Measurements from ENCODE around the gene BTBD9.

GRCh38 chr6:38634518-38634917 is 5.2 kb downstream of the BTBD9 start:
- TF ChIP-seq SP1 (IDR thresholded peaks at IDR 0.05) (no peak), SP1 (CRISPR knock-in tag; IDR thresholded peaks at IDR 0.05) (no peak), THAP11 (CRISPR knock-in tag; IDR thresholded peaks at IDR 0.05) (no peak), STAT5B (CRISPR knock-in tag; IDR thresholded peaks at IDR 0.05) (no peak), JUND (CRISPR knock-in tag; IDR thresholded peaks at IDR 0.05) (no peak), ZBTB4 (CRISPR knock-in tag; IDR thresholded peaks at IDR 0.05; ENCODE audit: borderline replicate concordance) (no peak), SETDB1 (CRISPR knock-in tag; IDR thresholded peaks at IDR 0.05; ENCODE audit: borderline replicate concordance) (no peak), KLF6 (CRISPR knock-in tag; IDR thresholded peaks at IDR 0.05) (no peak), MXD4 (CRISPR knock-in tag; IDR thresholded peaks at IDR 0.05) (no peak), HOXA3 (CRISPR knock-in tag; IDR thresholded peaks at IDR 0.05) (no peak), CTCF (CRISPR knock-in tag; IDR thresholded peaks at IDR 0.05) (no peak), REST (IDR thresholded peaks at IDR 0.05; ENCODE audit: borderline replicate concordance in 1 of 2, low read depth in 1 of 2, low read length in 2 of 2) (no peak)
- TF ChIP-seq, protein P1, sequence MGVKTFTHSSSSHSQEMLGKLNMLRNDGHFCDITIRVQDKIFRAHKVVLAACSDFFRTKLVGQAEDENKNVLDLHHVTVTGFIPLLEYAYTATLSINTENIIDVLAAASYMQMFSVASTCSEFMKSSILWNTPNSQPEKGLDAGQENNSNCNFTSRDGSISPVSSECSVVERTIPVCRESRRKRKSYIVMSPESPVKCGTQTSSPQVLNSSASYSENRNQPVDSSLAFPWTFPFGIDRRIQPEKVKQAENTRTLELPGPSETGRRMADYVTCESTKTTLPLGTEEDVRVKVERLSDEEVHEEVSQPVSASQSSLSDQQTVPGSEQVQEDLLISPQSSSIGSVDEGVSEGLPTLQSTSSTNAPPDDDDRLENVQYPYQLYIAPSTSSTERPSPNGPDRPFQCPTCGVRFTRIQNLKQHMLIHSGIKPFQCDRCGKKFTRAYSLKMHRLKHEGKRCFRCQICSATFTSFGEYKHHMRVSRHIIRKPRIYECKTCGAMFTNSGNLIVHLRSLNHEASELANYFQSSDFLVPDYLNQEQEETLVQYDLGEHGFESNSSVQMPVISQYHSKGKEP (CRISPR knock-in tag; IDR thresholded peaks at IDR 0.05), result no peak
